Peyer's patch (tissue), 4 donors: Measurements from ENCODE around the gene SOX6. TPM values are rescaled to one million over a fixed set of nuclear protein-coding genes. Genes with fewer than 3 reads are reported as not detected.
A peak's percentile ranks its signal among the peaks of the same experiment; 100 is the strongest.

ENCODE experiments used
- DNase-seq, 3 donors: peaks; one replicate each; pipeline ENCODE4 v3.0.0-alpha.2; 2017 to 2019
- H3K27ac ChIP-seq, 4 donors: fragments of 200-600 bp; sonication (generic); one replicate each; pipeline ENCODE4 v1.5.1; 2016 to 2019
- H3K27me3 ChIP-seq, 2 donors: fragments of 200-600 bp; sonication (generic); one replicate each; pipeline ENCODE4 v1.5.1; 2019
- H3K36me3 ChIP-seq, 3 donors: fragments of 200-600 bp; sonication (generic); one replicate each; pipeline ENCODE4 v1.5.1; 2016 to 2019
- H3K4me1 ChIP-seq, 4 donors: fragments of 200-600 bp; sonication (generic); one replicate each; pipeline ENCODE4 v1.5.1; 2016 to 2019
- H3K4me3 ChIP-seq, 4 donors: fragments of 200-600 bp; sonication (generic); 1 replicate in 3 of 4; 2 replicates in 1 of 4; pipeline ENCODE4 v1.5.1; 2016 to 2019; ENCODE audit warnings: mild to moderate bottlenecking in 1 of 4
- H3K9me3 ChIP-seq, 4 donors: fragments of 200-600 bp; sonication (generic); one replicate each; pipeline ENCODE4 v1.5.1; 2016 to 2019; ENCODE audit warnings: mild to moderate bottlenecking in 1 of 4
- CTCF ChIP-seq, 6 experiments: fragments of 450-650 bp in 4 of 6; fragments of 200-600 bp in 2 of 6; sonication (generic) in 1 of 6; IDR thresholded peaks; one replicate each; pipeline ENCODE4 v1.5.1; 2017 to 2019; ENCODE audit warnings: antibody characterized with exemption in 6 of 6, mild to moderate bottlenecking in 3 of 6, moderate library complexity in 1 of 6
- POLR2A ChIP-seq, 2 donors: fragments of 450-650 bp; IDR thresholded peaks; one replicate each; pipeline ENCODE4 v1.5.1; 2017; ENCODE audit warnings: antibody characterized with exemption in 2 of 2, mild to moderate bottlenecking in 2 of 2, moderate library complexity in 2 of 2
- total RNA-seq, 4 donors: library from RNA; depleted of rRNA; stranded (reverse); fragments of >200 nt; gene quantifications; one replicate each; pipeline ENCODE4 v1.1.0, GENCODE V29; 2016

SOX6 gene
- total RNA-seq, 4 donors from 2014 or later = 144 to 205 (median 161) TPM

DNA sequence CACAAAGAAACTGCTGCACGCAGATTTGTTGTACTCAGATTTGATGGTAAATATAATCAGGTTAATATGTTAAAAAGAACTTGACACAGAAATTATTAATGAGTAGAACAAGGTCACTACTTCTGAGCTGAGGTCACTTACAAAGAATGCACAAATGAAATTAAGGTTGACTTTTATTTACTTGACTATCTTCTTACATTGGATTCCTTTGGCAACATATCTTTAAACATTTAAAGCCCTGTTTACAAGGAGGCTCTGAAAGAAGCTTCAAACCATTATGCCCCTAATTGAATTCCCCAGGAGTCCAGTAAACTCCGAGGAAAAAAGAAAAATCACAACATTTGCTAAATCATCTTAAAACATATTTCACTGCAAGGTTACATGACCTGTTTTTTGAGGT is 245.5 kb downstream of the SOX6 start:
- H3K4me1 ChIP-seq = peaks cover 0 to 3% (median 0%) of the 10 kb centered on the region in 4 donors
- H3K27ac ChIP-seq = no peak overlapping the region
- peaks cover 0 to under 1% (median 0%) of the 10 kb centered on the region in 4 donors for H3K9me3 ChIP-seq
- peaks cover 0 to 1% (median 0%) of the 10 kb centered on the region in 3 donors for H3K36me3 ChIP-seq
- DNase-seq = no peak
- H3K4me3 ChIP-seq = no peak overlapping the region
- TF ChIP-seq CTCF (IDR thresholded peaks at IDR 0.05) (no peak), POLR2A (IDR thresholded peaks at IDR 0.05) (no peak)
- no peaks in the 10 kb centered on the region for H3K27me3 ChIP-seq

DNA sequence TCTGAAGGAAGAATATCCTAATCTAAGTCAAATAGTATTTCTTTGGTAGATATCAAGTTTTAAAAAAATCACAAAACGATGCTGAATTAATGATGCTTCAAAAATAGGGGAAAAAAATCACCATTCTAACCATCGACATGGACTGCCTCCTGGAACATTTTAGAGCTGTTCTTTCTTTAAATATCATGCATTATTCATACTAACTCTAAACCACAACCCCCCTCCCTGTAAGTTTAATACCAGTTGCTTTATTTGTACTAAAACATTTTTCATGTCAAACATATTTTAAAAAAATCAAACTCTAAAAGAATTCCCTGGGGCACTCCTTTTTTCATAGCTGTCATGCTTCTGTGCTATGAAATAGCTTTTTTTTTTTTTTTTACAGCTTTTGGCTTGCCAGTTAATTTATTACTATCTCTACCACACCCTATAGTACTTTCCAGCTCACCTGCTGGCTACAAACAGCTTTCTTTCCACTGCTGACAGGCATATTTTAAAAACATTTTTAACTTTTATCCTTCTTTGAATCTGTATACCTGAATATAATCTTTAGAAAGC is 256.9 kb downstream of the SOX6 start:
- no peaks in the 10 kb centered on the region for H3K36me3 ChIP-seq
- H3K27me3 ChIP-seq = no peaks in the 10 kb centered on the region
- no peak for DNase-seq
- H3K27ac ChIP-seq = peak overlapping the region in 3 of 4 donors; percentile 20 to 37 (median 33)
- no peak overlapping the region for H3K4me3 ChIP-seq
- no peaks in the 10 kb centered on the region for H3K9me3 ChIP-seq
- peaks cover 0 to 10% (median 0%) of the 10 kb centered on the region in 4 donors for H3K4me1 ChIP-seq
- TF ChIP-seq POLR2A (IDR thresholded peaks at IDR 0.05) (no peak), CTCF (IDR thresholded peaks at IDR 0.05) (peak in 2 of 6 experiments; percentile 7 to 26)

GRCh38 chr11:16098526-16099205 is 257.7 kb downstream of the SOX6 start:
- no peak for DNase-seq
- Histone ChIP-seq H3K4me1 (peaks cover 0 to 10% (median 0%) of the 10 kb centered on the region in 4 donors), H3K27ac (peak overlapping the region in 2 of 4 donors; percentile 20 to 33), H3K36me3 (no peaks in the 10 kb centered on the region), H3K4me3 (no peak overlapping the region), H3K27me3 (no peaks in the 10 kb centered on the region), H3K9me3 (no peaks in the 10 kb centered on the region)
- TF ChIP-seq POLR2A (IDR thresholded peaks at IDR 0.05) (no peak), CTCF (IDR thresholded peaks at IDR 0.05) (no peak)

DNA sequence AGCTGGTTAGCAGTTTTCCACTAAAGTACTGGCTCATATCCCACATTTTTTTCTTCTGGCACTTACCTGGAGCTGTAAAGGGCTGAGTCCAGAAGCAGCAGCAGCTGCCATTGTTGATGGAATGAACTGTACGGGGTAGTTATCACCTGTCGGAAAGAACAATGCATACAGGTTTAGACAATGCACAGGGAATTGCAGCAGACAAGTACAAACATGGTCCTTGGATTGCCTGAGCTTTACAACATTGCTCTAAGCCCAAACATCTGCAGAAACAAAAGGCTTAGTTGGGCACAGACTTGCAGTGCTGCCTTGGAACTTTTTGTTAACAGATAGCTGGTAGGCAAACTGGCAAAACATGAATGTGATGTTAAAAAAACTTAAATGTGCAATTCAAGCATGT is 258.8 kb downstream of the SOX6 start:
- Histone ChIP-seq H3K36me3 (no peaks in the 10 kb centered on the region), H3K4me3 (no peak overlapping the region), H3K27ac (no peak overlapping the region), H3K9me3 (no peaks in the 10 kb centered on the region), H3K4me1 (peaks cover 0 to 10% (median 0%) of the 10 kb centered on the region in 4 donors), H3K27me3 (no peaks in the 10 kb centered on the region)
- peak in 1 of 3 donors; percentile 46 for DNase-seq
- TF ChIP-seq POLR2A (IDR thresholded peaks at IDR 0.05) (no peak), CTCF (IDR thresholded peaks at IDR 0.05) (no peak)

DNA sequence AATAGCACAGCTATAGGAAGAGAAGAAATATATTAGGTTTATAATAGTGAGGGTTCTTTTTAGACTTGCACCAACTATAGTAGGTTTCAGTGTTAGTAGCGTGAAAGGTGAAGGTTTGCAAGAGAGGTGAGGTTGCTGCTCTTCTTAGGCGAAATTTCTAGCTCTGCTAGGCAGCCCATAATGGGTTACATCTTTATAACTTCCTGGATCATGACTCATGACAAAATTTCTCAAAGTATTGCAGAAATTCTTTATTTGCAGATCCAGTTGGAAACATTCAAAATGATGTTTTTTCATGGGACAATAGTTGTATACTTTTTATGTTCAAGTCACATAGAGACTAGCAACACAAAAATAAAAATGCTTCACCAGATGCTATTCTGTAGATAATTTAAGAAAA is 260.0 kb downstream of the SOX6 start:
- H3K4me1 ChIP-seq = peaks cover 0 to 10% (median 0%) of the 10 kb centered on the region in 4 donors
- H3K9me3 ChIP-seq = no peaks in the 10 kb centered on the region
- no peak for DNase-seq
- TF ChIP-seq CTCF (IDR thresholded peaks at IDR 0.05) (no peak), POLR2A (IDR thresholded peaks at IDR 0.05) (no peak)
- no peaks in the 10 kb centered on the region for H3K27me3 ChIP-seq
- no peak overlapping the region for H3K4me3 ChIP-seq
- no peaks in the 10 kb centered on the region for H3K36me3 ChIP-seq
- no peak overlapping the region for H3K27ac ChIP-seq
